ENCODE results near the gene UNC119B.
"Not testable (repeated sequence)": the region's sequence is repeated elsewhere in the genome, so short reads cannot be mapped to it uniquely, and the experiment has no call there.

UNC119B gene

GRCh38 chr12:120710031-120710804 lies at the start of gene UNC119B:
Gene UNC119B (plus strand): TSS chr12:120710458. CDS start chr12:120710475, 17 bp downstream.
- peak; percentile 53 for DNase-seq

GRCh38 chr12:120661432-120661831 lies 48.8 kb upstream of the UNC119B start:
- no peak for DNase-seq

GRCh38 chr12:120662879-120663278 lies 47.4 kb upstream of the UNC119B start:
- DNase-seq: no peak

- no peak for DNase-seq
Observed at GRCh38 chr12:120663741-120664140, 46.5 kb upstream of the UNC119B start.

GRCh38 chr12:120666571-120667390 lies 43.5 kb upstream of the UNC119B start:
- no peak for DNase-seq

GRCh38 chr12:120668091-120668867 lies 42.0 kb upstream of the UNC119B start:
- no peak for DNase-seq

- DNase-seq: peak; percentile 23
Observed at GRCh38 chr12:120668868-120669840, 41.1 kb upstream of the UNC119B start.

- not testable (repeated sequence) for DNase-seq
Observed at GRCh38 chr12:120670237-120670636, 40.0 kb upstream of the UNC119B start.

GRCh38 chr12:120670667-120671066 lies 39.6 kb upstream of the UNC119B start:
- no peak for DNase-seq

GRCh38 chr12:120674097-120674636 lies 36.1 kb upstream of the UNC119B start:
- DNase-seq: no peak

GRCh38 chr12:120677765-120678473 lies 32.3 kb upstream of the UNC119B start:
- DNase-seq: no peak

- no peak for DNase-seq
Observed at GRCh38 chr12:120678572-120678971, 31.7 kb upstream of the UNC119B start.

GRCh38 chr12:120680165-120680738 lies 30.0 kb upstream of the UNC119B start:
- DNase-seq: no peak

- no peak for DNase-seq
Observed at GRCh38 chr12:120684523-120684932, 25.7 kb upstream of the UNC119B start.

- no peak for DNase-seq
Observed at GRCh38 chr12:120685522-120685921, 24.7 kb upstream of the UNC119B start.

- peak; percentile 89 for DNase-seq
Observed at GRCh38 chr12:120686151-120686689, 24.0 kb upstream of the UNC119B start.

- DNase-seq: peak; percentile 96
Observed at GRCh38 chr12:120686690-120687577, 23.3 kb upstream of the UNC119B start, which contains the start of gene MLEC. Gene MLEC (plus strand): TSS chr12:120687149. CDS start chr12:120687297, 148 bp downstream.

GRCh38 chr12:120687578-120688289 lies 22.5 kb upstream of the UNC119B start:
- DNase-seq: no peak
